Right lobe of liver (tissue), 4 donors: ENCODE measurements around the gene TMX2.

Experiments
- CTCF ChIP-seq, 4 donors: fragments of 200-600 bp in 3 of 4; fragments of 450-650 bp in 1 of 4; IDR thresholded peaks; one replicate each; pipeline versions ENCODE4 v1.5.1 to v1.8.0; 2016 to 2022; ENCODE audit warnings: antibody characterized with exemption in 4 of 4, mild to moderate bottlenecking in 2 of 4
- POLR2A ChIP-seq: fragments of 450-650 bp; IDR thresholded peaks from one replicate; pipeline ENCODE4 v1.6.1; 2017; ENCODE audit warnings: antibody characterized with exemption, mild to moderate bottlenecking
- donor health status: DM: no; HTN: no; CAD: no.
- donor health status: DM: no; HTN: no; CAD: no.
- donor health status: DM: no; HTN: yes; CAD: no.

DNA sequence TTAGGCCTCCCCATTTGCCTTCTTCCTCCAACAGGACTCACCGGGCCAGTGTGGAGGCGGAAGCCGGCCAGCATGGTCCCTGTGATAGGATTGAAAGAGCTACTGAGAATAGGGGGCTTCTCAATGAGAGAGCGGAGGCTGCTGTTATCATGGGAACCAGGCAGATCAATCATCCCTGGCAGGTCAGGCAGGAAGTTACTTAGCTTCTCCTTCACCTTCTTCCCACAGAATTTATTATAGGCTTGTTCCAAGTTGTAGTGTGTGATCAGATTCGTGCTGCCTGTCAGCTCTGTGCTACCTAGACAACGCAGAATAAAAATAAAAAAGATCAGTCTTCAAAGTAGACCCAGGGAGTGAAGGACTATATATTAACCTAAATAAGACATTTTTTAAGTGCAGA, 7.5 kb upstream of the TMX2 start:
- TF ChIP-seq POLR2A (no peak), CTCF (IDR thresholded peaks at IDR 0.05) (no peak)
